ENCODE data around the gene ANAPC1. TPM values are rescaled to one million over a fixed set of nuclear protein-coding genes. Genes with fewer than 3 reads are reported as not detected.

Gene ANAPC1
- total and polyA plus RNA-seq, 10 of the 15 experiments (the other 5 are each of a cell fraction or from before 2014, with no cell fraction given) = 10.0 to 108 (median 53.6) TPM

DNA sequence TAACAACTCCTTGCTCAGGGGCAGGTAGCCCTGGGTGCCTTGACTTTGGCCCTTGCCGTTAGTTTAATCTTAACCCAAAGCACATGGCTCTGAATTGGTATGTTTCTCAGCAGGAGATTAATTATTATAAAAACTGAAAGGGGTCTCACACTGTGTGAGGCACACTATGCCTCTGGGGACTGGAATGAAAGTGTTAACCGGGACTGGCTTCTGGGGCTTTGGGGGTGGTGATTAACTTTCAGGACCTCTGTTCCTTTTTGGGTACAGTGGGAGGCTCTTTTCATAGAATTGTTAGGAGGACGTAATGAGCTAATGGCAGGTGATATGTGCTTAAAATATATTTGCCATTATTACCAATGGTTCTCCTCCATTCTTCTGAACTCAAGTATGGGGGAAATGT lies 19.5 kb upstream of the ANAPC1 start (continued):
- TF ChIP-seq IKZF1 (conservative IDR thresholded peaks at IDR 0.05) = 0 out of 2 replicates have a peak, but pooled peaks have one; percentile 15
- TF ChIP-seq, protein P1, sequence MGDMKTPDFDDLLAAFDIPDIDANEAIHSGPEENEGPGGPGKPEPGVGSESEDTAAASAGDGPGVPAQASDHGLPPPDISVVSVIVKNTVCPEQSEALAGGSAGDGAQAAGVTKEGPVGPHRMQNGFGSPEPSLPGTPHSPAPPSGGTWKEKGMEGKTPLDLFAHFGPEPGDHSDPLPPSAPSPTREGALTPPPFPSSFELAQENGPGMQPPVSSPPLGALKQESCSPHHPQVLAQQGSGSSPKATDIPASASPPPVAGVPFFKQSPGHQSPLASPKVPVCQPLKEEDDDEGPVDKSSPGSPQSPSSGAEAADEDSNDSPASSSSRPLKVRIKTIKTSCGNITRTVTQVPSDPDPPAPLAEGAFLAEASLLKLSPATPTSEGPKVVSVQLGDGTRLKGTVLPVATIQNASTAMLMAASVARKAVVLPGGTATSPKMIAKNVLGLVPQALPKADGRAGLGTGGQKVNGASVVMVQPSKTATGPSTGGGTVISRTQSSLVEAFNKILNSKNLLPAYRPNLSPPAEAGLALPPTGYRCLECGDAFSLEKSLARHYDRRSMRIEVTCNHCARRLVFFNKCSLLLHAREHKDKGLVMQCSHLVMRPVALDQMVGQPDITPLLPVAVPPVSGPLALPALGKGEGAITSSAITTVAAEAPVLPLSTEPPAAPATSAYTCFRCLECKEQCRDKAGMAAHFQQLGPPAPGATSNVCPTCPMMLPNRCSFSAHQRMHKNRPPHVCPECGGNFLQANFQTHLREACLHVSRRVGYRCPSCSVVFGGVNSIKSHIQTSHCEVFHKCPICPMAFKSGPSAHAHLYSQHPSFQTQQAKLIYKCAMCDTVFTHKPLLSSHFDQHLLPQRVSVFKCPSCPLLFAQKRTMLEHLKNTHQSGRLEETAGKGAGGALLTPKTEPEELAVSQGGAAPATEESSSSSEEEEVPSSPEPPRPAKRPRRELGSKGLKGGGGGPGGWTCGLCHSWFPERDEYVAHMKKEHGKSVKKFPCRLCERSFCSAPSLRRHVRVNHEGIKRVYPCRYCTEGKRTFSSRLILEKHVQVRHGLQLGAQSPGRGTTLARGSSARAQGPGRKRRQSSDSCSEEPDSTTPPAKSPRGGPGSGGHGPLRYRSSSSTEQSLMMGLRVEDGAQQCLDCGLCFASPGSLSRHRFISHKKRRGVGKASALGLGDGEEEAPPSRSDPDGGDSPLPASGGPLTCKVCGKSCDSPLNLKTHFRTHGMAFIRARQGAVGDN (IDR thresholded peaks at IDR 0.05) = no peak
- TF ChIP-seq MEF2B (IDR thresholded peaks at IDR 0.05; ENCODE audit: partially characterized antibody, poor library complexity, severe bottlenecking) = peak; percentile 72
- TF ChIP-seq, protein P2, sequence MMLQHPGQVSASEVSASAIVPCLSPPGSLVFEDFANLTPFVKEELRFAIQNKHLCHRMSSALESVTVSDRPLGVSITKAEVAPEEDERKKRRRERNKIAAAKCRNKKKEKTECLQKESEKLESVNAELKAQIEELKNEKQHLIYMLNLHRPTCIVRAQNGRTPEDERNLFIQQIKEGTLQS (IDR thresholded peaks at IDR 0.05; ENCODE audit: borderline replicate concordance, extremely low read depth, low read depth, low read length) = no peak
- TF ChIP-seq ESRRA (IDR thresholded peaks at IDR 0.05; ENCODE audit: low read length) = no peak
- TF ChIP-seq, protein P3, sequence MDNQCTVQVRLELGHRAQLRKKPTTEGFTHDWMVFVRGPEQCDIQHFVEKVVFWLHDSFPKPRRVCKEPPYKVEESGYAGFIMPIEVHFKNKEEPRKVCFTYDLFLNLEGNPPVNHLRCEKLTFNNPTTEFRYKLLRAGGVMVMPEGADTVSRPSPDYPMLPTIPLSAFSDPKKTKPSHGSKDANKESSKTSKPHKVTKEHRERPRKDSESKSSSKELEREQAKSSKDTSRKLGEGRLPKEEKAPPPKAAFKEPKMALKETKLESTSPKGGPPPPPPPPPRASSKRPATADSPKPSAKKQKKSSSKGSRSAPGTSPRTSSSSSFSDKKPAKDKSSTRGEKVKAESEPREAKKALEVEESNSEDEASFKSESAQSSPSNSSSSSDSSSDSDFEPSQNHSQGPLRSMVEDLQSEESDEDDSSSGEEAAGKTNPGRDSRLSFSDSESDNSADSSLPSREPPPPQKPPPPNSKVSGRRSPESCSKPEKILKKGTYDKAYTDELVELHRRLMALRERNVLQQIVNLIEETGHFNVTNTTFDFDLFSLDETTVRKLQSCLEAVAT (IDR thresholded peaks at IDR 0.05) = no peak
- TF ChIP-seq MTA2 (IDR thresholded peaks at IDR 0.05; ENCODE audit: low read depth) = peak; percentile 37; the same call in 1 of the 2 replicates
- TF ChIP-seq FOXK2 (IDR thresholded peaks at IDR 0.05) = no peak
- no peak for TF ChIP-seq NRF1 (conservative IDR thresholded peaks at IDR 0.05; ENCODE audit: low read depth, low read length)
- TF ChIP-seq EED (IDR thresholded peaks at IDR 0.05; ENCODE audit: low read depth) = no peak

All from GM12878 (cell line).